NCI-H2171 (cell line): Measurements from ENCODE around the gene RAD52.
"Not testable (repeated sequence)": the region's sequence is repeated elsewhere in the genome, so short reads cannot be mapped to it uniquely, and the experiment has no call there.

ENCODE experiments used
- DNase-seq: peaks from one replicate; lab custom pipeline; 2025; lab: John Stamatoyannopoulos, UW

The RAD52 gene

GRCh38 chr12:967641-968040 is 18.1 kb upstream of the RAD52 start:
- no peak for DNase-seq

DNA sequence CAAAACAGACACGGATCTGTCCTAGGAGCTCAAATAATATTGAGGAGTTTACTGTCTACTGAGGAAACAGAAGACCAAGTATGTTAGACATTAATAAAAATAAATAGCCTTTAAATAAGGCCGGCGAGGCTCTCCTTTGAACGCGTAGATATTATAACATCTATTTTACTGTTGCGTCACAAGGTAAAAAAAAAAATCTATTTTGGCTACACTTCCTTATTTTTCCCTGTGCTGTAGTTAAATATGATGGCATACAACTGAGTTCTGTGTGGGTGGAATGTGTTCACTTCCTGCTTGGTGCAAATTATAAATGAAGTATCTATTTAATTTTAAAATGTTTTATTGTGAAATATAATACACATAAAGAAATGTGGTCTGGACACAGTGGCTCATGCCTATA is 17.2 kb upstream of the RAD52 start:
- DNase-seq, result no peak

- no peak for DNase-seq
Measured at GRCh38 chr12:958588-959123, 9.2 kb upstream of the RAD52 start.

GRCh38 chr12:955939-956338 is 6.4 kb upstream of the RAD52 start:
- DNase-seq, result no peak

- DNase-seq, result no peak
Measured at GRCh38 chr12:954741-955140, 5.2 kb upstream of the RAD52 start.

GRCh38 chr12:953776-954175 is 4.3 kb upstream of the RAD52 start:
- DNase-seq, result peak; percentile 65

- DNase-seq, result peak; percentile 9
Measured at GRCh38 chr12:951176-951575, 1.7 kb upstream of the RAD52 start.

DNA sequence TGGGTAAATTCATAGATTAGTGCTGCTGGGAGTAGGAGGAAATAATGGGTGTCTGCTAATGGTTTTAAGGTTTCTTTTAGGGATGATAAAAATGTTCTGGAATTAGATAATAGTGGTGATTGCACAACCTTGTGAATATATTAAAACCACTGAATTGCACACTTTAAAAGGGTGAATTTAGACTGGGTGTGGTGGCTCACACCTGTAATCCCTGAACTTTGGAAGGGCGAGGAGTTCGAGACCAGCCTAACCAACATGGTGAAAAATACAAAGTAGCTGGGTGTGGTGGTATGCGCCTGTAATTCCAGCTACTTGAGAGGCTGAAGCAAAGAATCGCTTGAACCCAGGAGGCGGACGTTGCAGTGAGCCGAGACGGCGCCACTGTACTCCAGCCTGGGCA is 1.3 kb downstream of the RAD52 start:
- no peak for DNase-seq

DNA sequence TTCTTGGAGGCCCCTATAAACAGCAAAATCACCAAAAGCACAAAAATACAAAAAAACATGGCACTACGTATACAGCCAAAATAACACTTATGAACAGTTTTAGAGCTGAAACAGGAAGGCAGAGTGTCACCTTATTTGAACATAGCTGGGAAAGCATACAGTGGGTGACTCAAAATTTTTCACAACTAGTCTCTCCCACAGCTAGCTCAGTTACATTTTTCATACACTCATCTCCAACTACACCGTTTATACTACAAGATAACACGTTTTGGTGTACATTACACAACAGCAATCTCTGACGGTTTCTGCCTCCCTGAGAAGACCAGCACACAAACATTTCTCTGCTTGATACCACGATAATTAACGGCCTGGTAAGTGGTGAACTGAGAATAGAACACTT is 2.9 kb downstream of the RAD52 start:
- no peak for DNase-seq

DNA sequence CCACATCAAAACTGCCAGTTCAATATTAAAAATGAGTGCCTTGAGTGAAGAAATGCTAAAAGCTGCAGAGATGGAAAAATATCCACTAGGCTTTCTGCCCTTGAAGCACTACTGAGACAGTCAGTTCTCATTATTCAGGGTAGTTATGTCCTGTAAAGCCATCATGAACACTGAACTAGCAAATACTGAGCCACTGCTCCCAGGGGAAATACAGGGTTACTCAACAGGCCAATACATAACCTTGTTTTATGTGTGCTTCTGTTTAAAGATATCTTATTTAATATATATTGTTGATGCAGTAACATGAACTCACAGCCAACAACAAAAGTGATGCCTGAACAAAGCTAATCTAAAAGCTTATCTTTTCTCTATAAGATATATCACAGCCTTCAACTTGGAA is 3.3 kb downstream of the RAD52 start:
- no peak for DNase-seq

- no peak for DNase-seq
Measured at GRCh38 chr12:944211-944610, 5.3 kb downstream of the RAD52 start.

GRCh38 chr12:943051-943450 is 6.4 kb downstream of the RAD52 start:
- DNase-seq, result no peak

GRCh38 chr12:938810-939209 is 10.7 kb downstream of the RAD52 start:
- DNase-seq, result no peak

GRCh38 chr12:936377-937345 is 12.8 kb downstream of the RAD52 start:
- DNase-seq, result no peak

- not testable (repeated sequence) for DNase-seq
Measured at GRCh38 chr12:935891-936290, 13.6 kb downstream of the RAD52 start.

DNA sequence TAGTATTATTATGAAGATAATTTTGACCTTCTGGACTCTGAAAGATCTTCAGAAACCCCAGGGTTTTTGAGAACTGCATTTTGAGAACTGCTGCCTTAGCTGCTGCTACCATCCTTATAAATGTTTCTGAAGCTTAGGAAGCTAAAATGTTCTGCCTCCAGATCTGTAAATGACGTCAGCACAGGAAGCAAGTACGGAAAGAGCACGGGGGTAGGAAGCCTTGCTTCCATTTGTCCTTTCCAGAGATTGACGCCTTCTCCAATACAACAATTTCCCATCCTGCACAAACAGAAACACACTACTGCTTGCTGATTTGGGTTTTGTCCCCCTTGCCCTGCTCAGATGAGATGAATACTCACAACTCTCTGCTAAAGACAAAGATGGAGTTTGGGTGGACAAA is 17.9 kb downstream of the RAD52 start:
- DNase-seq, result no peak

DNA sequence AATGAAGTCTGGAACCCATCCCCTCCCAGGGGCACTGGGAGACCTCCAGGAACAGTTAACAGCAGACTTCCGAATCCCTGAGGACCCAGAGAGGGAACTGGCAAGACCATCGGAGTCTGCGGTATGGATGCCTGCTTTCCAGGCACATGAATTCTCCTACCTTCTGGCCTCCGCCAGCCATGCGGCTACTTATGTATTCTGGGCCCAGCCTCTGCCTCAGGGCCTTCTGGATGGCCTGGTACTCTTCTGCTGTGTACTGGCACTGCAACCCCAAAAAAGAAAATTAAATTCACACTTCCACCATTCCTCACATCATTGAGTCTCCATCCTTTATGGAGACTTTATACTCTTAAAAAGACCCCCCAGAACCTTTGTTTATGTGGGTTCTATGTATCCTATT is 18.4 kb downstream of the RAD52 start:
- no peak for DNase-seq

DNA sequence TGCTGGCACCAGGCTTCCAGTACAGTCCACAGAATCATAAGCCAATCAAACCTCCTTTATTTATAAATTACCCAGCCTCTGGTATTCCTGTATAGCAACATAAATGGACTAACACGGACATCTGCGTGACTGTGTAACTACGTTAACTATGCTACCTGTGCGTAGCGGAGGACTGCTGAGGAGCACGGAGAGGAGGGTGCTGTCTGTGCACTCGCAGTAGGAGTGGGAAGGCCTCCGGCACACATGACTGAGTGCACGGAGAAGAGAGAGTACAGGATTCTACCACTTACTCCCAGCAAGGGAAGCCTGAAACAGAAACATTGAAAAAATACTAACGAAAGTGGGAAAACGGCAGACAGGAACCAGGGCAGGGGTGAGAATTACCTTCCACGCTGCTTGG is 22.9 kb downstream of the RAD52 start:
- DNase-seq, result no peak

- DNase-seq, result no peak
Measured at GRCh38 chr12:922285-922684, 27.2 kb downstream of the RAD52 start.

GRCh38 chr12:920676-921075 is 28.8 kb downstream of the RAD52 start:
- DNase-seq, result no peak

- DNase-seq, result no peak
Measured at GRCh38 chr12:916712-917445, 32.6 kb downstream of the RAD52 start.

- DNase-seq, result no peak
Measured at GRCh38 chr12:916240-916639, 33.3 kb downstream of the RAD52 start.

GRCh38 chr12:915090-915489 is 34.4 kb downstream of the RAD52 start:
- no peak for DNase-seq
